ENCODE results near the gene MUC5B.
"Not testable (repeated sequence)": the region's sequence is repeated elsewhere in the genome, so short reads cannot be mapped to it uniquely, and the experiment has no call there.

Gene MUC5B

DNA sequence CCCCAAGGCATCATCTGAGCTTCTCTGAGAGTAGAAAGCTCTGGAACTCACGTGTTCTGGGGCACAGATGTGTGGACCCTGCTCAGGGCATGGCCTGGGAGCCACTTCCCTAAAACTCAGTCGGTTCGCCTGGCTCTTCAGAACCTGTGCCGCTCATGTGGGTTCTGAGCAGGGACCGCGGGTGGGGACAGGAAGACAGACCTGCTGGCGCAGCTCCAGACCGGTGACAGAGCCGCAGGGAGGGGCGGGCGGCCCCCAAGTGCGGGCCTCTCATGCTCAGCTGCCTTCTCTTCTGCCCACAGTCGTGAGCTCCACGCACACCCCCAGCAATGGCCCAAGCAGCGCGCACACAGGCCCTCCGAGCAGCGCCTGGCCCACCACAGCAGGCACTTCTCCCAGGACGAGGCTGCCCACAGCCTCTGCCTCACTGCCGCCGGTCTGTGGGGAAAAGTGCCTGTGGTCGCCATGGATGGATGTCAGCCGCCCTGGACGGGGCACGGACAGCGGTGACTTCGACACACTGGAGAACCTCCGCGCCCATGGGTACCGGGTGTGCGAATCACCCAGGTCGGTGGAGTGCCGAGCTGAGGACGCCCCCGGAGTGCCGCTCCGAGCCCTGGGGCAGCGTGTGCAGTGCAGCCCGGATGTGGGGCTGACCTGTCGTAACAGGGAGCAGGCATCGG, 40.9 kb upstream of the MUC5B start:
- Histone ChIP-seq H3K4me3 (ENCODE audit: low read depth, low read length) (no peak overlapping the region), H3K9ac (no peak overlapping the region), H3K27ac (no peak overlapping the region), H3K79me2 (no peaks in the 10 kb centered on the region), H3K9me3 (ENCODE audit: control insufficient read depth, low read length) (no peaks in the 10 kb centered on the region), H3K27me3 (ENCODE audit: control insufficient read depth, insufficient read depth, low read length) (no peaks in the 10 kb centered on the region), H3K4me1 (no peaks in the 10 kb centered on the region), H3K4me2 (ENCODE audit: low read length) (no peak overlapping the region), H2AFZ (no peak overlapping the region), H3K36me3 (ENCODE audit: control insufficient read depth, insufficient read depth, low read length) (no peaks in the 10 kb centered on the region)
- TF ChIP-seq, protein P1, sequence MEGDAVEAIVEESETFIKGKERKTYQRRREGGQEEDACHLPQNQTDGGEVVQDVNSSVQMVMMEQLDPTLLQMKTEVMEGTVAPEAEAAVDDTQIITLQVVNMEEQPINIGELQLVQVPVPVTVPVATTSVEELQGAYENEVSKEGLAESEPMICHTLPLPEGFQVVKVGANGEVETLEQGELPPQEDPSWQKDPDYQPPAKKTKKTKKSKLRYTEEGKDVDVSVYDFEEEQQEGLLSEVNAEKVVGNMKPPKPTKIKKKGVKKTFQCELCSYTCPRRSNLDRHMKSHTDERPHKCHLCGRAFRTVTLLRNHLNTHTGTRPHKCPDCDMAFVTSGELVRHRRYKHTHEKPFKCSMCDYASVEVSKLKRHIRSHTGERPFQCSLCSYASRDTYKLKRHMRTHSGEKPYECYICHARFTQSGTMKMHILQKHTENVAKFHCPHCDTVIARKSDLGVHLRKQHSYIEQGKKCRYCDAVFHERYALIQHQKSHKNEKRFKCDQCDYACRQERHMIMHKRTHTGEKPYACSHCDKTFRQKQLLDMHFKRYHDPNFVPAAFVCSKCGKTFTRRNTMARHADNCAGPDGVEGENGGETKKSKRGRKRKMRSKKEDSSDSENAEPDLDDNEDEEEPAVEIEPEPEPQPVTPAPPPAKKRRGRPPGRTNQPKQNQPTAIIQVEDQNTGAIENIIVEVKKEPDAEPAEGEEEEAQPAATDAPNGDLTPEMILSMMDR (IDR thresholded peaks at IDR 0.05): no peak

DNA sequence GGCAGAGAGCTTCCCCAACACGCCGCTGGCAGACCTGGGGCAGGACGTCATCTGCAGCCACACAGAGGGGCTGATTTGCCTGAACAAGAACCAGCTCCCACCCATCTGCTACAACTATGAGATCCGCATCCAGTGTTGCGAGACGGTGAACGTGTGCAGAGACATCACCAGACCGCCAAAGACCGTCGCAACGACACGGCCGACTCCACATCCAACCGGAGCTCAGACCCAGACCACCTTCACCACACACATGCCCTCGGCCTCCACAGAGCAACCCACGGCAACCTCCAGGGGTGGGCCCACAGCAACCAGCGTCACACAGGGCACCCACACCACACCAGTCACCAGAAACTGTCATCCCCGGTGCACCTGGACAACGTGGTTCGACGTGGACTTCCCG, 38.7 kb upstream of the MUC5B start:
- H2AFZ ChIP-seq; H3K4me1 ChIP-seq; H3K27me3 ChIP-seq (ENCODE audit: control insufficient read depth, insufficient read depth, low read length); H3K36me3 ChIP-seq (ENCODE audit: control insufficient read depth, insufficient read depth, low read length); H3K9ac ChIP-seq; H3K79me2 ChIP-seq; H3K4me3 ChIP-seq (ENCODE audit: low read depth, low read length); H3K4me2 ChIP-seq (ENCODE audit: low read length); H3K9me3 ChIP-seq (ENCODE audit: control insufficient read depth, low read length); H3K27ac ChIP-seq: not testable (repeated sequence)

DNA sequence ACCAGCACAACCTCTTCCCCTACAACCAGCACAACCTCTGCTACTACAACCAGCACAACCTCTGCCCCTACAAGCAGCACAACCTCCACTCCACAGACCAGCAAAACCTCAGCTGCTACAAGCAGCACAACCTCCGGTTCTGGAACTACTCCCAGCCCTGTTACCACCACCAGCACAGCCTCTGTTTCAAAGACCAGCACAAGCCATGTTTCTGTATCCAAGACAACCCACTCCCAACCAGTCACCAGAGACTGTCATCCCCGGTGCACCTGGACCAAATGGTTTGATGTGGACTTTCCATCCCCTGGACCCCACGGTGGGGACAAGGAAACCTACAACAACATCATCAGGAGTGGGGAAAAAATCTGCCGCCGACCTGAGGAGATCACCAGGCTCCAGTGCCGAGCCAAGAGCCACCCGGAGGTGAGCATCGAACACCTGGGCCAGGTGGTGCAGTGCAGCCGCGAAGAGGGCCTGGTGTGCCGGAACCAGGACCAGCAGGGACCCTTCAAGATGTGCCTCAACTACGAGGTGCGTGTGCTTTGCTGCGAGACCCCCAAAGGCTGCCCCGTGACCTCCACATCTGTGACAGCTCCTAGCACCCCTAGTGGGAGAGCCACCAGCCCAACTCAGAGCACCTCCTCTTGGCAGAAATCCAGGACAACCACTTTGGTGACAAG, 34.3 kb upstream of the MUC5B start:
- H3K4me1 ChIP-seq; H3K36me3 ChIP-seq (ENCODE audit: control insufficient read depth, insufficient read depth, low read length); H3K79me2 ChIP-seq; H3K4me3 ChIP-seq (ENCODE audit: low read depth, low read length); H2AFZ ChIP-seq; H3K4me2 ChIP-seq (ENCODE audit: low read length); H3K9ac ChIP-seq; H3K27ac ChIP-seq; H3K27me3 ChIP-seq (ENCODE audit: control insufficient read depth, insufficient read depth, low read length); H3K9me3 ChIP-seq (ENCODE audit: control insufficient read depth, low read length): not testable (repeated sequence)

DNA sequence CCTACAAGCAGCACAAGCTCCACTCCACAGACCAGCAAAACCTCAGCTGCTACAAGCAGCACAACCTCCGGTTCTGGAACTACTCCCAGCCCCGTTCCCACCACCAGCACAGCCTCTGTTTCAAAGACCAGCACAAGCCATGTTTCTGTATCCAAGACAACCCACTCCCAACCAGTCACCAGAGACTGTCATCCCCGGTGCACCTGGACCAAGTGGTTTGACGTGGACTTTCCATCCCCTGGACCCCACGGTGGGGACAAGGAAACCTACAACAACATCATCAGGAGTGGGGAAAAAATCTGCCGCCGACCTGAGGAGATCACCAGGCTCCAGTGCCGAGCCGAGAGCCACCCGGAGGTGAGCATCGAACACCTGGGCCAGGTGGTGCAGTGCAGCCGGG, 33.0 kb upstream of the MUC5B start:
- H2AFZ ChIP-seq; H3K4me1 ChIP-seq; H3K9me3 ChIP-seq (ENCODE audit: control insufficient read depth, low read length); H3K4me2 ChIP-seq (ENCODE audit: low read length); H3K79me2 ChIP-seq; H3K4me3 ChIP-seq (ENCODE audit: low read depth, low read length); H3K27ac ChIP-seq; H3K36me3 ChIP-seq (ENCODE audit: control insufficient read depth, insufficient read depth, low read length); H3K27me3 ChIP-seq (ENCODE audit: control insufficient read depth, insufficient read depth, low read length); H3K9ac ChIP-seq: not testable (repeated sequence)

DNA sequence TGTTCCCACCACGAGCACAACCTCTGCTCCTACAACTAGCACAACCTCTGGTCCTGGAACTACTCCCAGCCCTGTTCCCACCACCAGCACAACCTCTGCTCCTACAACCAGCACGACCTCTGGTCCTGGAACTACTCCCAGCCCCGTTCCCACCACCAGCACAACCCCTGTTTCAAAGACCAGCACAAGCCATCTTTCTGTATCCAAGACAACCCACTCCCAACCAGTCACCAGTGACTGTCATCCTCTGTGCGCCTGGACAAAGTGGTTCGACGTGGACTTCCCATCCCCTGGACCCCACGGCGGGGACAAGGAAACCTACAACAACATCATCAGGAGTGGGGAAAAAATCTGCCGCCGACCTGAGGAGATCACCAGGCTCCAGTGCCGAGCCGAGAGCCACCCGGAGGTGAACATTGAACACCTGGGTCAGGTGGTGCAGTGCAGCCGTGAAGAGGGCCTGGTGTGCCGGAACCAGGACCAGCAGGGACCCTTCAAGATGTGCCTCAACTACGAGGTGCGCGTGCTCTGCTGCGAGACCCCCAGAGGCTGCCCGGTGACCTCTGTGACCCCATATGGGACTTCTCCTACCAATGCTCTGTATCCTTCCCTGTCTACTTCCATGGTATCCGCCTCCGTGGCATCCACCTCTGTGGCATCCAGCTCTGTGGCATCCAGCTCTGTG, 30.9 kb upstream of the MUC5B start:
- not testable (repeated sequence) for H3K27ac ChIP-seq; H3K9me3 ChIP-seq (ENCODE audit: control insufficient read depth, low read length); H3K4me1 ChIP-seq; H3K36me3 ChIP-seq (ENCODE audit: control insufficient read depth, insufficient read depth, low read length); H3K4me2 ChIP-seq (ENCODE audit: low read length); H3K27me3 ChIP-seq (ENCODE audit: control insufficient read depth, insufficient read depth, low read length); H3K9ac ChIP-seq; H2AFZ ChIP-seq; H3K4me3 ChIP-seq (ENCODE audit: low read depth, low read length); H3K79me2 ChIP-seq

DNA sequence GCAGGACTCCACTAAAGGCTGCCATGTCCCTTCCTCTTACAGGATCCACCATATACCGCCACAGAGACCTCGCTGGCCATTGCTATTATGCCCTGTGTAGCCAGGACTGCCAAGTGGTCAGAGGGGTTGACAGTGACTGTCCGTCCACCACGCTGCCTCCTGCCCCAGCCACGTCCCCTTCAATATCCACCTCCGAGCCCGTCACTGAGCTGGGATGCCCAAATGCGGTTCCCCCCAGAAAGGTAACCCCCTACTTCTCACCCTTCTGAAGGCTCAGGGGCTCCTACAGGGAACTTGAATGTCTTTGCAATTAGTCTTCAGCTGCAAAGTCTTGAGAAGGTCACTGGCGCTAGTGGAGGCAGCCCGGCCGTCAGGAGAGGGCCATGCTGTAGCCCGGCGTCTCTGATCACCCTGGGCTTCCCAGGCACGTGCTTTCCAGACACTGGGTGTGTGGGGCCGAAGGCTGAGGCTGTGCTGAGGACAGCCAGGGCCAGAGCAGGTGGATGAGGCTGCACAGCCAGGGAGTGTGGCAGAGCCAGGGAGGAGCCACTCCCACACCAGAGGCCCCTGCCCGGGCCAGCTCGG, 30.0 kb upstream of the MUC5B start:
- Histone ChIP-seq H3K9me3 (ENCODE audit: control insufficient read depth, low read length) (no peaks in the 10 kb centered on the region), H3K27me3 (ENCODE audit: control insufficient read depth, insufficient read depth, low read length) (no peaks in the 10 kb centered on the region), H3K27ac (no peak overlapping the region), H3K4me1 (no peaks in the 10 kb centered on the region), H3K36me3 (ENCODE audit: control insufficient read depth, insufficient read depth, low read length) (no peaks in the 10 kb centered on the region), H2AFZ (no peak overlapping the region), H3K4me3 (ENCODE audit: low read depth, low read length) (no peak overlapping the region), H3K9ac (no peak overlapping the region), H3K79me2 (no peaks in the 10 kb centered on the region), H3K4me2 (ENCODE audit: low read length) (no peak overlapping the region)
- TF ChIP-seq, protein P1 (IDR thresholded peaks at IDR 0.05): no peak
